Measurements from ENCODE around the gene SEC14L5. TPM values are rescaled to one million over a fixed set of nuclear protein-coding genes. Genes with fewer than 3 reads are reported as not detected.
A peak's percentile ranks its signal among the peaks of the same experiment; 100 is the strongest.

Gene SEC14L5
- polyA plus RNA-seq, 4 donors = 0.16 to 0.35 (median 0.27) TPM; not detected in 1

DNA sequence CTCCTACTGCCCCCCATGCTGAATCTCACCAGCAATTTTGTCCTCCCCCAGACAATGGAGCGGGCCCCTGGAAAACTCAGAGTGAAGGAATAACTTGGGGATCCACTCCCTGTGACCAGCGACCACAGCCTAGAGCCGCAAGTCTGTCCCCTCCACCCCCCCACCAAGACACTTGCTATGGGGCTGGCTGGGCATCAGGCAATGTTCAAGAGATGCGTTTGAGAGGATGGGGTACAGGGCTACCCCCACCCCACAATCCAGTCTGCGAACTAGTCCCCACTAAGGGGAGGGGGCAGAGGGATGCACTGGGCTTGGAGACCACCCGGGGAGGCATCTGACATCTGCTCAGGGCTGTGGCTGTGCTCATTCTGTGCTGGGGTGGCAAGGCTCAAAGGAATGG is 23.5 kb upstream of the SEC14L5 start:
- no peak overlapping the region for H3K4me3 ChIP-seq (ENCODE audit: low read depth in 1 of 3, low read length in 3 of 3)
- FAIRE-seq (no peak), DNase-seq (no peak)
- WGBS, 3 donors = 85 to 88% (median 88%) methylated on average over 6 of the region's 6 CpGs
- peaks cover 0 to 49% (median 0%) of the 10 kb centered on the region in 3 donors for H3K36me3 ChIP-seq (ENCODE audit: control insufficient read depth in 3 of 3, insufficient read depth in 2 of 3, low read depth in 1 of 3, low read length in 3 of 3)
- peaks cover 0 to 29% (median 0%) of the 10 kb centered on the region in 3 donors for H3K4me1 ChIP-seq (ENCODE audit: control insufficient read depth in 3 of 3, insufficient read depth in 2 of 3, low read depth in 1 of 3, low read length in 2 of 3)
- no peak overlapping the region for H3K27ac ChIP-seq (ENCODE audit: low read depth in 1 of 3, low read length in 2 of 3)
- peaks cover 0 to 4% (median 0%) of the 10 kb centered on the region in 3 donors for H3K27me3 ChIP-seq (ENCODE audit: control insufficient read depth in 3 of 3, insufficient read depth in 3 of 3, low read length in 3 of 3)
- peaks cover 0 to 3% of the 10 kb centered on the region in 2 donors for H3K9me3 ChIP-seq (ENCODE audit: control insufficient read depth in 2 of 2, insufficient read depth in 1 of 2, low read depth in 1 of 2, low read length in 1 of 2)

DNA sequence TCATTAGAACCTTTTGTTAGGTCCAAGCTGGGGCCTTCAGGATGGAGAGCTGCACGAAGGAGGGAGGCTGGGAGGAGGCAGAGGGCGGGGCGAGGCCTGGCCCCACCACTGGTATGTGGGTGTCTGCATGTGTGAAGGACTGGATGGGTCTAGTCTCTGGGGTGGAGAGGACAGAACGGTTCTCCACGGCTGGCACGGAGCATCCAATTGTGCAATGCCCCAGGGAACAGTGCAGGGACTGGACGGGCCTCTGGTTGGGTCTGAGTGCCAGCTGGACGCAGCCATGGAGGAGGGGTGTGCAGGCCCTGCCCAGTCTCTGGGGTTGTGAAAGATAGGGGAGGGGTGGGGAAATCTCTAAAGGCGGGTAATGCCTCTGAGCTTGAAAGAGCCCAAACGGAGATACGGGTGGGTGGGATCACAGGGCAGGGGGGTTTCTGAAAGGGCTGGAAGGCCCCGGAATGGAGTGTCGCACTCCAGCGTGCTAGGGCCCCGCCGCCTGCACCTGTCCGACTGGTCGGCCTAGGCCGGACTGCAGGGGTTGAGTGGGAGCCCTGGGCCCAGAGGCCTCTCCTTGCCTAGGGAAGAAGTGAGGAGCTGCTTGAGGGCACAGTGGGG is 22.8 kb upstream of the SEC14L5 start:
- peaks cover 0 to 41% (median 0%) of the 10 kb centered on the region in 3 donors for H3K36me3 ChIP-seq (ENCODE audit: control insufficient read depth in 3 of 3, insufficient read depth in 2 of 3, low read depth in 1 of 3, low read length in 3 of 3)
- peak overlapping the region in 1 of 3 donors; percentile 87 for H3K27ac ChIP-seq (ENCODE audit: low read depth in 1 of 3, low read length in 2 of 3)
- FAIRE-seq = no peak
- H3K9me3 ChIP-seq (ENCODE audit: control insufficient read depth in 2 of 2, insufficient read depth in 1 of 2, low read depth in 1 of 2, low read length in 1 of 2) = peaks cover 0 to 3% of the 10 kb centered on the region in 2 donors
- peak overlapping the region in 2 of 3 donors; percentile 72 to 73 for H3K4me3 ChIP-seq (ENCODE audit: low read depth in 1 of 3, low read length in 3 of 3)
- 63 to 65% (median 63%) methylated on average over 19 of the region's 19 CpGs for WGBS, 3 donors
- peaks cover 0 to 4% (median 0%) of the 10 kb centered on the region in 3 donors for H3K27me3 ChIP-seq (ENCODE audit: control insufficient read depth in 3 of 3, insufficient read depth in 3 of 3, low read length in 3 of 3)
- H3K4me1 ChIP-seq (ENCODE audit: control insufficient read depth in 3 of 3, insufficient read depth in 2 of 3, low read depth in 1 of 3, low read length in 2 of 3) = peaks cover 0 to 29% (median 0%) of the 10 kb centered on the region in 3 donors
- DNase-seq = peak in 1 of 2 donors; percentile 44

DNA sequence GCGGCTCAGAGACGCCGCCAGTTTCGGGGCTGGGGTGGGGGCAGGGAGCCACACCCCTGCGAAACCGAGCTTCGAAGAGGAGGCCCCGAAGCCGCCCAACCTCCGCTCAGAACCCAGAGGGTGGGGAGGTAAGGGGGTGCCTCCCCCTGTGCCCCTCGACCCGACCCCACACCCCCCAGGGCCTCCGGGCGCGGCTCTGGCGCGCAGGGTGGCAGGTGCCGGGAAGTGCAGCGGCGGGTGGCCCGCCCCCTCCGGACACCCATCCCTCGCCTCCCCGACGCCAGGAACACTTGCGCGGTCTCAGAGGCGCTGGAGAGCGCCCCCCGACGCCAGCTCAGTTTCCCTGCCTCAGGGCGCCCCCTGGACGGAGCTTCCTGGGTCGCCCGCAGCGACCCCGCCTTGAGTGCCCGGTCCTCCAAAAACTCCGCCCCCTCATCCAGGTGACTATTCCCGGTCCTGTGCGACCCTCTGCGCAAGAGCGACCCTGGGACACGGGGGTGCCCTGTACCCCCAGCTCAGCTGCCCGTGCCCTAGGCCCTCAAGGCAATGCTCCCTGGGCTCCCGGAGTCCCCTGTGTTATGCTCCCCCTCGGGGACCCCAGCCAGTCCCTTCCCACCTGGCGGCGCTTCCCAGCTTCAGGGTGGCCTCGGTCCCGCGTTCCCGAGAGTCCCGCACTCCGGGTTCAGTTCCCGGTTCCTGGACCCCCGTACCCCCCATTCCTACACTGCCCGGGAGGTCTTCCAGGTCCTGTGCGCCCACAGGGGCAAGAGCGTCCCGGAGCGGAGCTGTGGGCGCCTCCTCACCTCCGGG is 21.7 kb upstream of the SEC14L5 start:
- H3K27me3 ChIP-seq (ENCODE audit: control insufficient read depth in 3 of 3, insufficient read depth in 3 of 3, low read length in 3 of 3) = peaks cover 0 to 4% (median 0%) of the 10 kb centered on the region in 3 donors
- H3K9me3 ChIP-seq (ENCODE audit: control insufficient read depth in 2 of 2, insufficient read depth in 1 of 2, low read depth in 1 of 2, low read length in 1 of 2) = peaks cover 0 to 3% of the 10 kb centered on the region in 2 donors
- DNase-seq = peak; percentile 47 to 83
- peaks cover 0 to 32% (median 0%) of the 10 kb centered on the region in 3 donors for H3K36me3 ChIP-seq (ENCODE audit: control insufficient read depth in 3 of 3, insufficient read depth in 2 of 3, low read depth in 1 of 3, low read length in 3 of 3)
- peaks cover 0 to 29% (median 0%) of the 10 kb centered on the region in 3 donors for H3K4me1 ChIP-seq (ENCODE audit: control insufficient read depth in 3 of 3, insufficient read depth in 2 of 3, low read depth in 1 of 3, low read length in 2 of 3)
- FAIRE-seq = no peak
- H3K27ac ChIP-seq (ENCODE audit: low read depth in 1 of 3, low read length in 2 of 3) = peak overlapping the region; percentile 67 to 87 (median 71)
- peak overlapping the region; percentile 36 to 73 (median 72) for H3K4me3 ChIP-seq (ENCODE audit: low read depth in 1 of 3, low read length in 3 of 3)
- WGBS, 3 donors = 2% methylated on average over 46 to 64 of the region's 64 CpGs

DNA sequence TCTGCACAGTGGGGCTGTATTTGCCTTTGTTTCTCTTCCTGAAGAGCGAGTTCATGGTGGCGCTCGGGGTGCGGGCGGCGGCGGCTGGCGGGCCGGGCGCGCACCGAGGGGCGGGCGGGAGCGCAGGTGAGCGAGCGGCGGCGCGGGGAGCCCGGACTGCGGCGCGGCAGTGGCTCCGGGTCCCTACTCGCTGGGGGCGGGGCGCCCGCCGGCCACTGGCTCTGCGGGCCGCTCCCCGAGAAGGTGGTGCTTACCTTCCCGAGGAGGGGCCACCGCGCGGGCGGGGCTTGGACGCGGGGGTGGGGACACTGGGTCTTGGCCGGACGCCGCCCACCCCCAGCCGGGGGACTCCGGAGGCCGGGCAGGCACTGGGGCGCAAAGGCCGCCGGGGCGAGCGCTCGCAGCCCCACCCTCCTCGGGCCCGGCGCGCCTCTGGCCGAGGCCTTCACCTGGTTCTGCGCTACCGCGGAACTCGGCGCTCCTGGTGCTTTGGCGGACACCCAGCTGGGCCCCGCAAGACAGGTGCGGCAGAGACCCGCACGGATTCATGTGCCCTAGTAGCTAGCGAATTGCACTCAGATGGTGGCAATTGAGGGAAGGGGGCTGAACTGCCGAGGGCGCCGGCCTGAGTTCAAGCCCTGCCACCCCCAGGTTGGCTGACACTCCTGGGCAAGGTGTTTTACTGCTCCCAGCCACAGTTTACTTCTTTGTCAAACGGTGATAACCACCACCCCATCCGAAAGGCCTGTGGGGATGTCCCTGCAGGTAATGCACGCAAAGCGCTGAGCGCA is 20.9 kb upstream of the SEC14L5 start, which contains the start of gene PPL:
Gene PPL, minus strand, starts transcription at position 158 of the 791 bp plus-strand sequence. Its CDS starts 103 bp downstream, at position 55.
- FAIRE-seq (no peak), DNase-seq (peak; percentile 97 to 98)
- peak within 1 kb of the TSS; percentile 36 to 73 (median 72) for H3K4me3 ChIP-seq (ENCODE audit: low read depth in 1 of 3, low read length in 3 of 3)
- whole genome bisulfite sequencing, 3 donors = 4 to 8% (median 6%) methylated on average over 32 to 76 of the region's 76 CpGs
- peaks cover 0 to 29% (median 0%) of the 10 kb centered on the region in 3 donors for H3K4me1 ChIP-seq (ENCODE audit: control insufficient read depth in 3 of 3, insufficient read depth in 2 of 3, low read depth in 1 of 3, low read length in 2 of 3)
- peaks cover 0 to 4% (median 0%) of the 10 kb centered on the region in 3 donors for H3K27me3 ChIP-seq (ENCODE audit: control insufficient read depth in 3 of 3, insufficient read depth in 3 of 3, low read length in 3 of 3)
- H3K36me3 ChIP-seq (ENCODE audit: control insufficient read depth in 3 of 3, insufficient read depth in 2 of 3, low read depth in 1 of 3, low read length in 3 of 3) = peaks cover 0 to 24% (median 0%) of the 10 kb centered on the region in 3 donors
- peaks cover 0 to 3% of the 10 kb centered on the region in 2 donors for H3K9me3 ChIP-seq (ENCODE audit: control insufficient read depth in 2 of 2, insufficient read depth in 1 of 2, low read depth in 1 of 2, low read length in 1 of 2)
- peak within 1 kb of the TSS; percentile 75 to 93 (median 89) for H3K27ac ChIP-seq (ENCODE audit: low read depth in 1 of 3, low read length in 2 of 3)

DNA sequence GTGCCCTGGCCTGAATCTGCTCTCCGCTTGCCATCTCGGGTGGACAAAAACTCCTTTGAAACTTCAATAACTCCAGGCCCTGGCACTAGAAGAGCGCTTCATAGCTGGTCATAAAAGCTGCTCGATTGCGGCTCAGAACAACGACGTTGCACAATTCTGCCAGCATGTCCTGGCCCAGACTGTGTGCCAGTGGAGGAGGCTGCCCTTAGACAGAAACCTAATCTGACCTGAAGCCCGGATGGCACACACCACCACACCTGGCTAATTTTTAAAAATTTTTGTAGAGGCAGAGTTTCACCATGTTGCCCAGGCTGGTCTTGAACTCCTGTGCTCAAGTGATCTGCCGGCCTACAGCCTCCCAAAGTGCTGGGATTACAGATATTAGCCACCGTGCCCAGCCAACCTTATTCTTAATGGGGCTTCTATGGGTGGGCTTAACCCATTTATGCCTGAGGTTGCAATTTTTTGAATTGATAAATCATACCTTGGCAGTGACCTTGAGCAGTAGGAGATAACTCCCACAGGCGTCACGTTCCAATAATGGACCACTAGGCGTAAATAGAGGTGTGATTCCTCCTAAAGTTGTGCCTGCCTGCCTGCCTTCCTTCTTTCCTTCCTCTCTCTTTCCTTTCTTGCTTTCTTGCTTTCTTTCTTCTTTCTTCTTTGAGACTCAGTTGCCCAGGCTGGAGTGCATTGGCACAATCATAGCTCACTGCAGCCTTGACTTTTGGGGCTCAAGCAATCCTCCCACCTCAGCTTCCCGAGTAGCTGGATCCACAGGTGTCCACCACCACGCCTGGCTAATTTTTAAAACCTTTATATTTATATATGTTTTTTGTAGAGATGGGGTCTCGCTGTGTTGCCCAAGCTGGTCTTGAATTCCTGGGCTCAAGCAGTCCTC is 20.1 kb upstream of the SEC14L5 start:
- WGBS, 3 donors = 39 to 71% (median 54%) methylated on average over 16 of the region's 16 CpGs
- peaks cover 0 to 3% of the 10 kb centered on the region in 2 donors for H3K9me3 ChIP-seq (ENCODE audit: control insufficient read depth in 2 of 2, insufficient read depth in 1 of 2, low read depth in 1 of 2, low read length in 1 of 2)
- DNase-seq = peak; percentile 58 to 76
- peaks cover 0 to 33% (median 0%) of the 10 kb centered on the region in 3 donors for H3K4me1 ChIP-seq (ENCODE audit: control insufficient read depth in 3 of 3, insufficient read depth in 2 of 3, low read depth in 1 of 3, low read length in 2 of 3)
- FAIRE-seq = no peak
- peaks cover 0 to 4% (median 0%) of the 10 kb centered on the region in 3 donors for H3K27me3 ChIP-seq (ENCODE audit: control insufficient read depth in 3 of 3, insufficient read depth in 3 of 3, low read length in 3 of 3)
- no peak overlapping the region for H3K4me3 ChIP-seq (ENCODE audit: low read depth in 1 of 3, low read length in 3 of 3)
- peak overlapping the region; percentile 75 to 93 (median 89) for H3K27ac ChIP-seq (ENCODE audit: low read depth in 1 of 3, low read length in 2 of 3)
- peaks cover 0 to 20% (median 0%) of the 10 kb centered on the region in 3 donors for H3K36me3 ChIP-seq (ENCODE audit: control insufficient read depth in 3 of 3, insufficient read depth in 2 of 3, low read depth in 1 of 3, low read length in 3 of 3)

DNA sequence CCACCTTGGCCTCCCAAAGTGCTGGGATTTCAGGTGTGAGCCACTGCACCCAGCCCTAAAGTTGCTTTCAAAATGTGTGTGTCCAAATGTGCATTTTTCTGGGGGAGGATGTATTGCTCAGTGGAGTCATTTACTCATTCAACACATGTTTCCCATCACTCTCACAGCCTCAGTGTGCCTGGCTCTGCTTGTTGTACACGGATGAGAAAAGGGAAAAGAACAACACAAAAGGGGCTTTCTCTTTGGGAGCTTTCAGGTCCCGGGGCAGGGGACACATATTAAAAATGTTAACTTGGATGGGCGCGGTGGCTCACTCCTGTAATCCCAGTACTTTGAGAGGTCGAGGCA is 19.5 kb upstream of the SEC14L5 start:
- Histone ChIP-seq H3K4me3 (ENCODE audit: low read depth in 1 of 3, low read length in 3 of 3) (no peak overlapping the region), H3K27ac (ENCODE audit: low read depth in 1 of 3, low read length in 2 of 3) (no peak overlapping the region), H3K36me3 (ENCODE audit: control insufficient read depth in 3 of 3, insufficient read depth in 2 of 3, low read depth in 1 of 3, low read length in 3 of 3) (peaks cover 0 to 14% (median 0%) of the 10 kb centered on the region in 3 donors), H3K4me1 (ENCODE audit: control insufficient read depth in 3 of 3, insufficient read depth in 2 of 3, low read depth in 1 of 3, low read length in 2 of 3) (peaks cover 0 to 38% (median 0%) of the 10 kb centered on the region in 3 donors), H3K27me3 (ENCODE audit: control insufficient read depth in 3 of 3, insufficient read depth in 3 of 3, low read length in 3 of 3) (peaks cover 0 to 4% (median 0%) of the 10 kb centered on the region in 3 donors), H3K9me3 (ENCODE audit: control insufficient read depth in 2 of 2, insufficient read depth in 1 of 2, low read depth in 1 of 2, low read length in 1 of 2) (peaks cover 0 to 3% of the 10 kb centered on the region in 2 donors)
- no peak for FAIRE-seq
- WGBS, 3 donors = 79 to 83% (median 81%) methylated on average over 5 of the region's 5 CpGs
- no peak for DNase-seq

DNA sequence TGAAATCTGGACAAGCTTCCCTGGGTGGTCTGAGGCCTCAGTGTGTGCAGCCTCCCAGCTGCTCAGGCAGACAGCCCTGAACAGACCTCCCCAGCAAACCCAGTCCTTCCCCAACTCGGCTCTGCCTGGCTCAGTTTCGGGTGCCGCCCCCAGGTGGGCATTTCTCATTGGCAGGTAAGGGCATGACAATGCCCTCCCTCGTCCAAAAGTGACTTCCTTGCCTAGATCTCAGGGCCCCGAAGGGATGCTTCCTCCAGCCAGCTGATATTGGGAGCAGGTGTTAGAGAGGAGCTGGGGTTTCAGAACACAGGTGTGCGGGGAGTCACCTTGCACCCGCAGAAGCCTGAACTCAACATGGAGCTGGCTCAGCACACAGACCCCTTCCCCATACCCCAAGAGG is 17.4 kb upstream of the SEC14L5 start:
- no peak for FAIRE-seq

More for the DNA sequence above, 17.4 kb upstream of the SEC14L5 start:
- H3K9me3 ChIP-seq (ENCODE audit: control insufficient read depth in 2 of 2, insufficient read depth in 1 of 2, low read depth in 1 of 2, low read length in 1 of 2) = peaks cover 0 to 3% of the 10 kb centered on the region in 2 donors
- no peak for DNase-seq
- no peak overlapping the region for H3K4me3 ChIP-seq (ENCODE audit: low read depth in 1 of 3, low read length in 3 of 3)
- H3K36me3 ChIP-seq (ENCODE audit: control insufficient read depth in 3 of 3, insufficient read depth in 2 of 3, low read depth in 1 of 3, low read length in 3 of 3) = no peaks in the 10 kb centered on the region
- peaks cover 0 to 4% (median 0%) of the 10 kb centered on the region in 3 donors for H3K27me3 ChIP-seq (ENCODE audit: control insufficient read depth in 3 of 3, insufficient read depth in 3 of 3, low read length in 3 of 3)
- peaks cover 0 to 40% (median 5%) of the 10 kb centered on the region in 3 donors for H3K4me1 ChIP-seq (ENCODE audit: control insufficient read depth in 3 of 3, insufficient read depth in 2 of 3, low read depth in 1 of 3, low read length in 2 of 3)
- WGBS, 3 donors = 43 to 47% (median 46%) methylated on average over 7 of the region's 7 CpGs
- H3K27ac ChIP-seq (ENCODE audit: low read depth in 1 of 3, low read length in 2 of 3) = no peak overlapping the region
